H1 (cell line): Measurements from ENCODE around the gene BIN1.

Source experiments
- CBX5 ChIP-seq: fragments of 300-800, 300-1000 bp; sonication (generic); IDR thresholded peaks from 2 replicates; pipeline ENCODE4 v1.7.1; 2016; ENCODE audit warnings: antibody characterized with exemption, low read length, low read depth
- CHD2 ChIP-seq: IDR thresholded peaks from 2 replicates; pipeline ENCODE4 v1.6.1; 2012; ENCODE audit warnings: low read length, improper control_type of control experiment
- EP300 ChIP-seq, 2 experiments: IDR thresholded peaks; 1 replicate in 1 of 2; 2 replicates in 1 of 2; pipeline ENCODE4 v1.6.1; 2011 to 2012; ENCODE audit warnings: low read depth in 2 of 2, low read length in 2 of 2, mild to moderate bottlenecking in 2 of 2, borderline replicate concordance in 1 of 2, inconsistent platforms in 1 of 2, moderate library complexity in 1 of 2
- JUN ChIP-seq: IDR thresholded peaks from 2 replicates; pipeline ENCODE4 v1.6.1; 2011; ENCODE audit warnings: low read depth, mild to moderate bottlenecking, improper control_type of control experiment, low read length
- POLR2AphosphoS5 ChIP-seq: IDR thresholded peaks from 2 replicates; pipeline ENCODE4 v1.6.1; 2011; ENCODE audit warnings: low read depth, low read length
- RAD21 ChIP-seq, 2 experiments: IDR thresholded peaks in 1 of 2; conservative IDR thresholded peaks in 1 of 2; 2 replicates each; pipeline ENCODE4 v1.6.1; 2011; ENCODE audit warnings: low read depth in 2 of 2, low read length in 2 of 2, improper control_type of control experiment in 1 of 2, inconsistent platforms in 1 of 2, mild to moderate bottlenecking in 1 of 2, moderate library complexity in 1 of 2
- SIX5 ChIP-seq: IDR thresholded peaks from 2 replicates; pipeline ENCODE4 v1.6.1; 2011; ENCODE audit warnings: mild to moderate bottlenecking, low read depth, low read length
- USF2 ChIP-seq: IDR thresholded peaks from 2 replicates; pipeline ENCODE4 v1.6.1; 2011; ENCODE audit warnings: low read length, improper control_type of control experiment
- YY1 ChIP-seq: IDR thresholded peaks from 2 replicates; pipeline ENCODE4 v1.6.1; 2011; ENCODE audit warnings: low read depth, mild to moderate bottlenecking, low read length
- TF ChIP-seq, protein P1 (sequence below), 3 experiments: IDR thresholded peaks; 1 replicate in 2 of 3; 2 replicates in 1 of 3; pipeline versions ENCODE4 v1.5.1 to v1.6.1; 2011; ENCODE audit warnings: low read length in 3 of 3, mild to moderate bottlenecking in 3 of 3, inconsistent platforms in 2 of 3, low read depth in 1 of 3, moderate library complexity in 1 of 3; ENCODE audit not compliant: insufficient read depth in 1 of 3; ENCODE audit errors: control extremely low read depth in 1 of 3

DNA sequence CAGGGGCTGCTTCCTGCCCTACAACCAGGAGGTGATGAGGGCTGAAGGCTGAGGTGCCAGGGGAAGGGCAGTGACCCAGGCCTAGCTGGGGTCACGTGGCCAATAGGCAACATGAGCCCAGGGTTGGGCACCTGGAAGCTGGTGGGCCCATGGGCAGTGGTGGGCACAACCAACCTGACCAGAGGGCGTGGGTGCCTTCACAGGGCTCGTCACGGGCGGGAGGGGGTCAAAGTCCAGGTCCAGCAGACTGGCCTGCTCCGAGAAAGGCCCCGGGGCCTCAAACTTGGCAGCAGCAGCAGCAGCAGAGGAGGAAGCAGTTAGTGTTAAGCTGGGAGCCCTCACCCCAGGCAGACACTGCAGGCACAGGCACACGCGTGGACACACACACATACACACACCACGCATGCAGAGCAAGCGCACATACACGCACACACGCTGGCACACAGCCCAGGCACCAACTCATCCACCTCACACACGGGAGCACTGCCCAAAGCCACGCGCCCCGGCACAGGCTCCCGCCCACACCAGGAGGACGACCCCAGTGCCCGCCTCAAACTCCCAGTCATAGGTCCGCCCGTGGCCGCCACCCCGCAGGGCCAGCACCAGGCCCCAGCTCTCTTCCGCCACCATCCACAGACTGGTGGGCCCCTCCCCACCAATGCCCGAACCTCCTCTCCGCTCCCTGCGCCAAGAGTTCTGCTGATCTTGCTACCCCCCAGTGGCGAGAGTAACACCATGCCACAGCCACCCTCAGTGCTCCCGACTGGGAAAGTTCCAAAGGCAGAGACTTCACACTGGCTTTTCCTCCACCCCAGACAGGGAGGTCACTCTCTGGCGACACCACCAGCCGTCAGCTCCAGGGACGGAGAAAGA lies 53.0 kb downstream of the BIN1 start:
- TF ChIP-seq EP300 (IDR thresholded peaks at IDR 0.05; ENCODE audit: borderline replicate concordance in 1 of 2, low read depth in 2 of 2, low read length in 2 of 2) (no peak), SIX5 (no peak), POLR2AphosphoS5 (no peak), JUN (no peak), YY1 (no peak), CHD2 (no peak), RAD21 (IDR thresholded peaks at IDR 0.05 in 1 of 2, conservative IDR thresholded peaks at IDR 0.05 in 1 of 2; ENCODE audit: low read depth in 2 of 2, low read length in 2 of 2) (no peak), CBX5 (no peak), USF2 (no peak)
- TF ChIP-seq, protein P1, sequence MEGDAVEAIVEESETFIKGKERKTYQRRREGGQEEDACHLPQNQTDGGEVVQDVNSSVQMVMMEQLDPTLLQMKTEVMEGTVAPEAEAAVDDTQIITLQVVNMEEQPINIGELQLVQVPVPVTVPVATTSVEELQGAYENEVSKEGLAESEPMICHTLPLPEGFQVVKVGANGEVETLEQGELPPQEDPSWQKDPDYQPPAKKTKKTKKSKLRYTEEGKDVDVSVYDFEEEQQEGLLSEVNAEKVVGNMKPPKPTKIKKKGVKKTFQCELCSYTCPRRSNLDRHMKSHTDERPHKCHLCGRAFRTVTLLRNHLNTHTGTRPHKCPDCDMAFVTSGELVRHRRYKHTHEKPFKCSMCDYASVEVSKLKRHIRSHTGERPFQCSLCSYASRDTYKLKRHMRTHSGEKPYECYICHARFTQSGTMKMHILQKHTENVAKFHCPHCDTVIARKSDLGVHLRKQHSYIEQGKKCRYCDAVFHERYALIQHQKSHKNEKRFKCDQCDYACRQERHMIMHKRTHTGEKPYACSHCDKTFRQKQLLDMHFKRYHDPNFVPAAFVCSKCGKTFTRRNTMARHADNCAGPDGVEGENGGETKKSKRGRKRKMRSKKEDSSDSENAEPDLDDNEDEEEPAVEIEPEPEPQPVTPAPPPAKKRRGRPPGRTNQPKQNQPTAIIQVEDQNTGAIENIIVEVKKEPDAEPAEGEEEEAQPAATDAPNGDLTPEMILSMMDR (IDR thresholded peaks at IDR 0.05; ENCODE audit: control extremely low read depth in 1 of 3, insufficient read depth in 1 of 3, low read depth in 1 of 3, low read length in 3 of 3): no peak
